KMS-11 (cell line): ENCODE data around the gene SMPD3.

ENCODE experiments used
- H2AFZ ChIP-seq: fragments of 200-600 bp; sonication (generic); 2 replicates; pipeline ENCODE4 v1.6.1; 2016; ENCODE audit warnings: antibody characterized with exemption, mixed run types, low read depth
- H3K27ac ChIP-seq: fragments of 200-600 bp; sonication (generic); 2 replicates; pipeline ENCODE4 v1.6.1; 2016; ENCODE audit warnings: mild to moderate bottlenecking, mixed run types
- H3K27me3 ChIP-seq: fragments of 200-600 bp; sonication (generic); 2 replicates; pipeline ENCODE4 v1.6.1; 2017; ENCODE audit warnings: mild to moderate bottlenecking, low read depth, mixed run types, moderate library complexity; ENCODE audit not compliant: insufficient read depth
- H3K36me3 ChIP-seq: fragments of 200-600 bp; sonication (generic); 2 replicates; pipeline ENCODE4 v1.6.1; 2017; ENCODE audit warnings: mild to moderate bottlenecking, mixed run types; ENCODE audit not compliant: insufficient read depth
- H3K4me1 ChIP-seq: fragments of 200-600 bp; sonication (generic); 2 replicates; pipeline ENCODE4 v1.6.1; 2016; ENCODE audit warnings: mild to moderate bottlenecking, low read depth, mixed run types; ENCODE audit not compliant: poor library complexity, severe bottlenecking
- H3K4me2 ChIP-seq: fragments of 200-600 bp; sonication (generic); 2 replicates; pipeline ENCODE4 v1.7.0; 2016; ENCODE audit warnings: mild to moderate bottlenecking, mixed run types
- H3K4me3 ChIP-seq: fragments of 200-600 bp; sonication (generic); IDR thresholded peaks from 2 replicates; pipeline ENCODE4 v1.6.1; 2017; ENCODE audit warnings: low read depth, low read length, mixed read lengths; ENCODE audit not compliant: insufficient read depth
- H3K79me2 ChIP-seq: fragments of 200-600 bp; sonication (generic); 2 replicates; pipeline ENCODE4 v1.6.1; 2016; ENCODE audit warnings: low read depth, mixed run types; ENCODE audit not compliant: insufficient read depth
- H3K9ac ChIP-seq: fragments of 200-600 bp; sonication (generic); 2 replicates; pipeline ENCODE4 v1.6.1; 2016; ENCODE audit warnings: mild to moderate bottlenecking, mixed run types
- H4K20me1 ChIP-seq: fragments of 200-600 bp; sonication (generic); 2 replicates; pipeline ENCODE4 v1.6.1; 2016; ENCODE audit warnings: mild to moderate bottlenecking, mixed run types; ENCODE audit not compliant: insufficient read depth
- CTCF ChIP-seq: fragments of 200-600 bp; sonication (generic); conservative IDR thresholded peaks from 2 replicates; pipeline ENCODE4 v1.6.1; 2017; ENCODE audit warnings: low read depth, mild to moderate bottlenecking, antibody characterized with exemption, low read length, moderate library complexity, mixed read lengths

The SMPD3 gene

GRCh38 chr16:68372381-68372720 lies 76.0 kb downstream of the SMPD3 start:
- Histone ChIP-seq H2AFZ (no peak overlapping the region), H3K27ac (no peak overlapping the region), H3K4me2 (no peak overlapping the region), H3K9ac (no peak overlapping the region), H4K20me1 (no peaks in the 10 kb centered on the region), H3K36me3 (no peaks in the 10 kb centered on the region), H3K4me1 (peaks cover 79% of the 10 kb centered on the region), H3K4me3 (no peak overlapping the region), H3K79me2 (no peaks in the 10 kb centered on the region), H3K27me3 (no peaks in the 10 kb centered on the region)
- no peak for TF ChIP-seq CTCF

- Histone ChIP-seq H3K36me3 (no peaks in the 10 kb centered on the region), H3K79me2 (no peaks in the 10 kb centered on the region), H3K4me1 (peaks cover 79% of the 10 kb centered on the region), H3K27ac (no peak overlapping the region), H3K27me3 (no peaks in the 10 kb centered on the region), H3K4me2 (no peak overlapping the region), H4K20me1 (no peaks in the 10 kb centered on the region), H2AFZ (no peak overlapping the region), H3K4me3 (no peak overlapping the region), H3K9ac (no peak overlapping the region)
- TF ChIP-seq CTCF, result no peak
Observed at GRCh38 chr16:68371706-68372380, 76.5 kb downstream of the SMPD3 start.

GRCh38 chr16:68371276-68371651 lies 77.0 kb downstream of the SMPD3 start:
- Histone ChIP-seq H3K79me2 (no peaks in the 10 kb centered on the region), H2AFZ (no peak overlapping the region), H4K20me1 (no peaks in the 10 kb centered on the region), H3K36me3 (no peaks in the 10 kb centered on the region), H3K4me2 (no peak overlapping the region; the same call in 1 of the 2 replicates), H3K4me3 (no peak overlapping the region), H3K27ac (peak overlapping the region; percentile 94; the same call in 1 of the 2 replicates), H3K9ac (no peak overlapping the region), H3K27me3 (no peaks in the 10 kb centered on the region), H3K4me1 (peaks cover 79% of the 10 kb centered on the region)
- no peak for TF ChIP-seq CTCF

- Histone ChIP-seq H3K4me3 (no peak overlapping the region), H3K9ac (peak overlapping the region; percentile 67; the same call in 1 of the 2 replicates), H2AFZ (no peak overlapping the region), H3K27me3 (no peaks in the 10 kb centered on the region), H3K4me1 (peaks cover 79% of the 10 kb centered on the region), H3K36me3 (no peaks in the 10 kb centered on the region), H3K27ac (peak overlapping the region; percentile 94), H3K79me2 (no peaks in the 10 kb centered on the region), H4K20me1 (no peaks in the 10 kb centered on the region), H3K4me2 (peak overlapping the region; percentile 91)
- no peak for TF ChIP-seq CTCF
Observed at GRCh38 chr16:68370581-68371275, 77.6 kb downstream of the SMPD3 start.
